Upper lobe of left lung (tissue), 4 donors: ENCODE data around the gene BRCA2.

Source experiments
- EP300 ChIP-seq, 4 donors: sonication (generic); formaldehyde crosslinking; IDR thresholded peaks; one replicate each; pipeline ENCODE4 v1.5.1; 2017; ENCODE audit warnings: antibody characterized with exemption in 4 of 4, control low read depth in 2 of 4
- POLR2A ChIP-seq, 4 donors: fragments of 450-650 bp; IDR thresholded peaks; one replicate each; pipeline ENCODE4 v1.5.1; 2016 to 2017; ENCODE audit warnings: antibody characterized with exemption in 4 of 4, mild to moderate bottlenecking in 2 of 4
- TF ChIP-seq, protein P1 (sequence below), 6 experiments: fragments of 450-650 bp in 4 of 6; fragments of 200-600 bp in 2 of 6; sonication (generic) in 2 of 6; IDR thresholded peaks; one replicate each; pipeline ENCODE4 v1.5.1; 2016 to 2019; ENCODE audit warnings: antibody characterized with exemption in 6 of 6

DNA sequence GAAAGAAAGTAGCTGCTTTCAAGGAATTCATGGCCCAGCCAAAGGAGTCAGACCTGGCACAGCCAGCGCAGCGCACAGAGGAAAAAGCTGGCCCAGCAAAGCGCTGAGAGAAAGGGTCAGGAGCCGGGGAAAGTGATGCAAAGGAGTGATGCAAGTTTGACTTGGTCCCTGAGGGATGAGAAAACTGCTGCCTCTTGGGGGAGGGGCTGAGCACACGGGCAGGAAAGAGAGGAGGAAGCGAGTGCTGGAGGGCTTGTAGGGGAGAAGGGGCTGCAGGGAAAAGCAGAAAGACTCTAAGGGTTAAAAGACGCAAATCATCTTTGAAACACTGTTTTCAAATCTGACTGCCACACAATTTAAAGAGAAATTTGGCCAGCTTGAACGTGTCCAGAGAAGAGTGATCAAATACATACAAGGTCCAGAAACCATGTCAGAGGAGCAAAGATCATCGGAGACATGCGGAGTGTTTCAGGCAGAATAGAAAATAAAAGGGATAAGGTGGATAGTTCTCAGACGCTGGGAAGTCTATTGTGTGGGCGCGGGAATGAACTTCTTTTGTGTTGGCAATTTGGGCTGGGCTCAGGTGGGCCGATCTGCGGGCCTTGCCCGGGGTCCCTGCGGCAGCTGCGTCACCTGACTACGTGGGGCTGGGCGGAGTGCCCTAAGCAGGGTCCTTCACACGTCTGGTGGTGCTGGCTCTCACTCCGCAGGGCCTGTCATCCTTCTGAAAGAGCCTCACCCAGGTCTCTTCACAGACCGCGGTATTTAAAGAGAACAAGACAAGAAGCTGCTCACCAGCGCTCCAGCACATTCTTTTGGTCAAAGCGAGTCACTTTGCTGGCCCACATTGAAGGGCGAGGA is 94.5 kb downstream of the BRCA2 start:
- TF ChIP-seq, protein P1, sequence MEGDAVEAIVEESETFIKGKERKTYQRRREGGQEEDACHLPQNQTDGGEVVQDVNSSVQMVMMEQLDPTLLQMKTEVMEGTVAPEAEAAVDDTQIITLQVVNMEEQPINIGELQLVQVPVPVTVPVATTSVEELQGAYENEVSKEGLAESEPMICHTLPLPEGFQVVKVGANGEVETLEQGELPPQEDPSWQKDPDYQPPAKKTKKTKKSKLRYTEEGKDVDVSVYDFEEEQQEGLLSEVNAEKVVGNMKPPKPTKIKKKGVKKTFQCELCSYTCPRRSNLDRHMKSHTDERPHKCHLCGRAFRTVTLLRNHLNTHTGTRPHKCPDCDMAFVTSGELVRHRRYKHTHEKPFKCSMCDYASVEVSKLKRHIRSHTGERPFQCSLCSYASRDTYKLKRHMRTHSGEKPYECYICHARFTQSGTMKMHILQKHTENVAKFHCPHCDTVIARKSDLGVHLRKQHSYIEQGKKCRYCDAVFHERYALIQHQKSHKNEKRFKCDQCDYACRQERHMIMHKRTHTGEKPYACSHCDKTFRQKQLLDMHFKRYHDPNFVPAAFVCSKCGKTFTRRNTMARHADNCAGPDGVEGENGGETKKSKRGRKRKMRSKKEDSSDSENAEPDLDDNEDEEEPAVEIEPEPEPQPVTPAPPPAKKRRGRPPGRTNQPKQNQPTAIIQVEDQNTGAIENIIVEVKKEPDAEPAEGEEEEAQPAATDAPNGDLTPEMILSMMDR (IDR thresholded peaks at IDR 0.05) = no peak
- TF ChIP-seq POLR2A (IDR thresholded peaks at IDR 0.05) (no peak), EP300 (IDR thresholded peaks at IDR 0.05) (no peak)
